Esophagus squamous epithelium (tissue), 5 donors: Measurements from ENCODE around the gene HOXB9. TPM values are rescaled to one million over a fixed set of nuclear protein-coding genes. Genes with fewer than 3 reads are reported as not detected.

Source experiments
- DNase-seq: peaks from one replicate; lab custom pipeline; 2025; lab: John Stamatoyannopoulos, UW
- H3K27ac ChIP-seq, 4 donors: fragments of 200-600 bp; sonication (generic); one replicate each; pipeline ENCODE4 v1.5.1; 2016 to 2019; ENCODE audit warnings: mild to moderate bottlenecking in 1 of 4
- H3K27me3 ChIP-seq, 4 donors: fragments of 200-600 bp; sonication (generic); 1 replicate in 3 of 4; 2 replicates in 1 of 4; pipeline versions ENCODE4 v1.5.1 to v1.6.0; 2017 to 2021; ENCODE audit warnings: antibody characterized with exemption in 1 of 4
- H3K36me3 ChIP-seq, 3 donors: fragments of 200-600 bp; sonication (generic); one replicate each; pipeline ENCODE4 v1.5.1; 2016 to 2019
- H3K4me1 ChIP-seq, 3 donors: fragments of 200-600 bp; sonication (generic); one replicate each; pipeline ENCODE4 v1.5.1; 2017 to 2019
- H3K4me3 ChIP-seq, 4 donors: fragments of 200-600 bp; sonication (generic); 1 replicate in 3 of 4; 2 replicates in 1 of 4; pipeline ENCODE4 v1.5.1; 2016 to 2019; ENCODE audit warnings: mild to moderate bottlenecking in 2 of 4, moderate library complexity in 1 of 4
- H3K9me3 ChIP-seq, 3 donors: fragments of 200-600 bp; sonication (generic); one replicate each; pipeline ENCODE4 v1.5.1; 2016 to 2019
- POLR2A ChIP-seq, 4 donors: fragments of 450-650 bp; IDR thresholded peaks; one replicate each; pipeline ENCODE4 v1.6.1; 2017; ENCODE audit warnings: antibody characterized with exemption in 4 of 4, mild to moderate bottlenecking in 4 of 4, moderate library complexity in 3 of 4
- WGBS, 2 donors: methylation state at CpG; one replicate each; pipeline ENCODE4 v1.1.5; 2018; 5-methylcytosine and 5-hydroxymethylcytosine counted together
- intact Hi-C: fragments of 100-400 bp; cut with DNase I; formaldehyde crosslinking; loops from one replicate; pipeline ENCODE4 v1.15.0; 2022
- total RNA-seq, 4 donors: library from RNA; depleted of rRNA; stranded (reverse); fragments of >200 nt; gene quantifications; one replicate each; pipeline ENCODE4 v1.1.0, GENCODE V29; 2016
- TF ChIP-seq, protein P1 (sequence below), 6 experiments: fragments of 450-650 bp in 4 of 6; fragments of 200-600 bp in 2 of 6; sonication (generic) in 2 of 6; IDR thresholded peaks; one replicate each; pipeline ENCODE4 v1.5.1; 2016 to 2019; ENCODE audit warnings: antibody characterized with exemption in 6 of 6, mild to moderate bottlenecking in 4 of 6, moderate library complexity in 4 of 6
- donor health status: DM: yes; HTN: yes; CAD: no.

Gene HOXB9
- total RNA-seq, 4 donors from 2014 or later, result not detected

DNA sequence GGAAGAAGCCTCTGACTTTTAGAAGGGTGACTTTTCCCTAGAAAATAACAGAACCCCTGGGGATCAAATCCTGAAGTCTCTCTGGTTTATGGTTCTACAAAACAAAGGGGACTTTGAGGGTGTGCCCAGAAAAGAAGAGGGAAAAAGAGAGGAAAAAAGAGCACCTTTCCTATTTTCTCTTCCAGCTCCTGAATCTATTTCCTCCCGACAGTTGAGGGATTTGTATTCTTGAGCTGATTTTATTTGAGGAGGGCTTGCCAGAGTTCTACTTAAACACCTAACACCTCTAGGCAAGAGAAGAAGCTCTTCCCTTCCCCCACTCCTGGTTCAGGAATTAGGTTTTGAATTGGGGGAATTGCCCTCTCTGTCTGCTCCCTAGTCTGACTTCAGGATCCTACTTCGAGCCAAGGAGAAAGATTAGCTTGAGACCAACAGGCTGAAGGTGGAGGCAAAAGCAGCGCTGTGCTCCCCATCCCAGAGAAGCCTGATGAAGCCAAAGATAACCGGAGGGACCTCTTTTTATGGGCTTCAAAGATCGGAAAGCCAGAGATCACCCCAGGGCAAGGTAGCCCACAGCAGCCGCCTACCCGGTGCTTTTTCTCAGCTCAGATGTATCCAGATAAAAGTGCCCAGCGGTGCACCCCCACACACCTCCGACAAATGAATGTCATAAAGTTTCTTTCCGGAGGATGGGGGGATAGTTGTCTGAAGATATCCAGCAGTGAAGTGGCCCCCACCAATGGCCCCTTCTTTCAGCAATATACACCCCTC, 36.9 kb downstream of the HOXB9 start:
- no peaks in the 10 kb centered on the region for H3K9me3 ChIP-seq
- H3K36me3 ChIP-seq, result no peaks in the 10 kb centered on the region
- TF ChIP-seq, protein P1, sequence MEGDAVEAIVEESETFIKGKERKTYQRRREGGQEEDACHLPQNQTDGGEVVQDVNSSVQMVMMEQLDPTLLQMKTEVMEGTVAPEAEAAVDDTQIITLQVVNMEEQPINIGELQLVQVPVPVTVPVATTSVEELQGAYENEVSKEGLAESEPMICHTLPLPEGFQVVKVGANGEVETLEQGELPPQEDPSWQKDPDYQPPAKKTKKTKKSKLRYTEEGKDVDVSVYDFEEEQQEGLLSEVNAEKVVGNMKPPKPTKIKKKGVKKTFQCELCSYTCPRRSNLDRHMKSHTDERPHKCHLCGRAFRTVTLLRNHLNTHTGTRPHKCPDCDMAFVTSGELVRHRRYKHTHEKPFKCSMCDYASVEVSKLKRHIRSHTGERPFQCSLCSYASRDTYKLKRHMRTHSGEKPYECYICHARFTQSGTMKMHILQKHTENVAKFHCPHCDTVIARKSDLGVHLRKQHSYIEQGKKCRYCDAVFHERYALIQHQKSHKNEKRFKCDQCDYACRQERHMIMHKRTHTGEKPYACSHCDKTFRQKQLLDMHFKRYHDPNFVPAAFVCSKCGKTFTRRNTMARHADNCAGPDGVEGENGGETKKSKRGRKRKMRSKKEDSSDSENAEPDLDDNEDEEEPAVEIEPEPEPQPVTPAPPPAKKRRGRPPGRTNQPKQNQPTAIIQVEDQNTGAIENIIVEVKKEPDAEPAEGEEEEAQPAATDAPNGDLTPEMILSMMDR (IDR thresholded peaks at IDR 0.05), result no peak
- no peak for TF ChIP-seq POLR2A (IDR thresholded peaks at IDR 0.05)
- H3K27me3 ChIP-seq, result peaks cover 0 to 100% (median 12%) of the 10 kb centered on the region in 4 donors
- intact Hi-C loops, result no loop called here
- no peak overlapping the region for H3K4me3 ChIP-seq
- DNase-seq, result no peak
- 66 to 73% methylated on average over 2 to 5 of the region's 10 CpGs for WGBS, 2 donors
- H3K4me1 ChIP-seq, result peaks cover 3 to 57% (median 35%) of the 10 kb centered on the region in 3 donors
- H3K27ac ChIP-seq, result no peak overlapping the region

DNA sequence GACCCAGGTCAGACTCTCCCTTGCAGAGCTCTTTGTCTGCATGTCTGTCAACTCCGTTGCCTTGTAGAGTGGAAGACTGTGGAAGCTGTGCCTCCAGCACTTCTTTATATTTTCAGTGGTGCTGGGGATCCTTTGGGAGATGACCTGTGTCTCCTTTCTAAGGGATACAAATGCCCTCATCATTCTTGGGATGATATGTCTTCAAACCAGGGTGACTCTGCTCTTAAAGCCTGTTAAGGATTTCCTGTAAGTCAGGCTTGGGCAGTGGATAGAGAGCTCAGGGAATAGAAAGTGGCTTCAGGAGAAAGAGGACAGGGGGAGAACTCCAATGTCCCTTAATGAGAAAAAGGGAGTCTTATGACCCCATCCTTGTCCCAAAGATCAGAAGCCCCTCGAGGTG, 37.6 kb downstream of the HOXB9 start:
- TF ChIP-seq, protein P1 (IDR thresholded peaks at IDR 0.05), result no peak
- WGBS, 2 donors, result 59 to 72% methylated on average over 2 of the region's 2 CpGs
- peaks cover 0 to 55% (median 30%) of the 10 kb centered on the region in 3 donors for H3K4me1 ChIP-seq
- no peak overlapping the region for H3K27ac ChIP-seq
- intact Hi-C loops, result no loop called here
- DNase-seq, result no peak
- peaks cover 0 to 100% (median 10%) of the 10 kb centered on the region in 4 donors for H3K27me3 ChIP-seq
- no peaks in the 10 kb centered on the region for H3K36me3 ChIP-seq
- no peak overlapping the region for H3K4me3 ChIP-seq
- no peaks in the 10 kb centered on the region for H3K9me3 ChIP-seq

DNA sequence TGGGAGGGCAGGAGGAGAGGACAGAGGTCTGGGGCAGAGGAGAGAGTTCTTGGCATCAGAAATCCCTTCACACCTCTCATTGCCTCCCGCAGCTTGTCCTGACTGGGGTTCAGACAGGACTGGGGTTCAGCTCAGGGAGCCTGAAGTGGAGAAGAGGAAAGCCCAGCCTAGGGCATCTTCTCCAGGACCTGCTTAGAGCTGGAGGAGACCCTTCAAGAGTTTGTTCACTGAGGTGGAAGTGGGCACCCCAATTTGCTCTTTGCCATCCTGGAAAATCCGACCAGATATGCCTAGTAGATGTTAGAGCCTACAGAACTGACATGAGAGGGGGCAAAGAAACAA, 38.1 kb downstream of the HOXB9 start:
- no peak for TF ChIP-seq POLR2A (IDR thresholded peaks at IDR 0.05)
- TF ChIP-seq, protein P1 (IDR thresholded peaks at IDR 0.05), result no peak
- H3K27ac ChIP-seq, result peak overlapping the region in 2 of 4 donors; percentile 8 to 22
- H3K27me3 ChIP-seq, result peaks cover 0 to 100% (median 8%) of the 10 kb centered on the region in 4 donors
- 70 to 90% methylated on average over 2 of the region's 2 CpGs for WGBS, 2 donors
- peaks cover 0 to 54% (median 26%) of the 10 kb centered on the region in 3 donors for H3K4me1 ChIP-seq
- H3K36me3 ChIP-seq, result no peaks in the 10 kb centered on the region
- intact Hi-C loops, result no loop called here
- H3K4me3 ChIP-seq, result no peak overlapping the region
- H3K9me3 ChIP-seq, result no peaks in the 10 kb centered on the region
- DNase-seq, result no peak

DNA sequence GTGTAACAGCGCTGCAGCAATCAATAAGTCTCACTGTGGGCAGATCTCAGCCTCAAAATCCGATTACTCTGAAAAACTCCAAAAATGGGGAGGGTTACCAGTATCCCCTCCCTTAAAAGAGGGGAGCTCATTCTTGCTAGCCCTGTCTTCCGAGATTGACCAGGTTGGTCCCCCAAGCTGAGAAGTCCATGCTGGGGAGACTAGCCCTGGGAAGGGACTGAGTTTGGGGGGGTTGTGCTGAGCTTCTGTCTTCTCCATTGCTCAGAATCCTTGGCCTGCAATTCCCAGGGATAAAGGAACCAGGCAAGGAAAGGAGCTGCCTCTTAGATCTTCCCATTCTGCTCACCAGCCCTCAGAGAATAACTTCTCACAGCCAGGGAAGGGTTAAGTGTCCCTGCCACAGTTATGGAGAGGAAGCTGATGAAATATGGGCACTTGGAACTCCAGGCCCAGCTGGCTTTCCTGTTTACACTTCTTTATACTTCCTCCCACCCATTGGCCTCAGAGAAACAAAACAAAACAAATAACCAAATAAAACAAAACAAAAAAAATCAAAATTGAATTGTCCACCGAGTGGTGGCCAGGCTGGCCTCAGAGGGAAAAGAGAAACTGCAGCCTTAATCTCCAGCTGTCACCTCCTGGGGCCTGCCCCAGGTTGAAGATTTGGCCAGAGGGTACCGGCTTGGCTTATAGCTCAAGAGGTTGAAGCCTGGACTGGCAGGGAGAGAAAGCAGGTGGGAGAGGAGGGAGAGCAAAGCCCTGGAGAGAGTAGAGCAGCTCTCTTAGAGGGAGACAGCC, 38.7 kb downstream of the HOXB9 start:
- H3K4me3 ChIP-seq, result no peak overlapping the region
- TF ChIP-seq, protein P1 (IDR thresholded peaks at IDR 0.05), result no peak
- TF ChIP-seq POLR2A (IDR thresholded peaks at IDR 0.05), result no peak
- peaks cover 0 to 100% (median 5%) of the 10 kb centered on the region in 4 donors for H3K27me3 ChIP-seq
- intact Hi-C loops, result no loop called here
- no peak for DNase-seq
- no peaks in the 10 kb centered on the region for H3K36me3 ChIP-seq
- peak overlapping the region in 2 of 4 donors; percentile 8 to 22 for H3K27ac ChIP-seq
- H3K4me1 ChIP-seq, result peaks cover 0 to 54% (median 24%) of the 10 kb centered on the region in 3 donors
- whole genome bisulfite sequencing, 2 donors, result 67 to 90% methylated on average over 4 to 5 of the region's 5 CpGs
- H3K9me3 ChIP-seq, result no peaks in the 10 kb centered on the region
